ENCODE measurements around the gene PIP5K1B.

The PIP5K1B gene

GRCh38 chr9:68895741-68896478, 190.9 kb downstream of the PIP5K1B start:
- in situ Hi-C loops (cut with HindIII; ENCODE audit: low sequenced_read_pairs): no loop called here
- no peak overlapping the region for H3K4me3 ChIP-seq (ENCODE audit: low read depth, low read length)

GRCh38 chr9:68896486-68896885, 191.4 kb downstream of the PIP5K1B start:
- no peak for DNase-seq (ENCODE audit: low read depth, low spot score)
- in situ Hi-C loops (cut with HindIII; ENCODE audit: low sequenced_read_pairs): no loop called here
- no peak overlapping the region for H3K4me3 ChIP-seq (ENCODE audit: low read depth, low read length)
- TF ChIP-seq CTCF (IDR thresholded peaks at IDR 0.05; ENCODE audit: low read depth, low read length): no peak

More at GRCh38 chr9:68895741-68896478, 190.9 kb downstream of the PIP5K1B start:
- DNase-seq (ENCODE audit: low read depth, low spot score): no peak
- TF ChIP-seq CTCF (IDR thresholded peaks at IDR 0.05; ENCODE audit: low read depth, low read length): no peak

GRCh38 chr9:68897577-68898145, 192.6 kb downstream of the PIP5K1B start:
- no peak overlapping the region for H3K4me3 ChIP-seq (ENCODE audit: low read depth, low read length)
- in situ Hi-C loops (cut with HindIII; ENCODE audit: low sequenced_read_pairs): no loop called here
- no peak for DNase-seq (ENCODE audit: low read depth, low spot score)
- TF ChIP-seq CTCF (IDR thresholded peaks at IDR 0.05; ENCODE audit: low read depth, low read length): no peak

GRCh38 chr9:68898781-68899439, 193.9 kb downstream of the PIP5K1B start:
- H3K4me3 ChIP-seq (ENCODE audit: low read depth, low read length): no peak overlapping the region
- in situ Hi-C loops (cut with HindIII; ENCODE audit: low sequenced_read_pairs): no loop called here
- TF ChIP-seq CTCF (IDR thresholded peaks at IDR 0.05; ENCODE audit: low read depth, low read length): no peak
- no peak for DNase-seq (ENCODE audit: low read depth, low spot score)

GRCh38 chr9:68904454-68904853, 199.4 kb downstream of the PIP5K1B start:
- TF ChIP-seq CTCF (IDR thresholded peaks at IDR 0.05; ENCODE audit: low read depth, low read length): no peak
- no peak overlapping the region for H3K4me3 ChIP-seq (ENCODE audit: low read depth, low read length)
- DNase-seq (ENCODE audit: low read depth, low spot score): no peak
- in situ Hi-C loops (cut with HindIII; ENCODE audit: low sequenced_read_pairs): no loop called here

- TF ChIP-seq CTCF (IDR thresholded peaks at IDR 0.05; ENCODE audit: low read depth, low read length): no peak
- no peak for DNase-seq (ENCODE audit: low read depth, low spot score)
- H3K4me3 ChIP-seq (ENCODE audit: low read depth, low read length): no peak overlapping the region
- in situ Hi-C loops (cut with HindIII; ENCODE audit: low sequenced_read_pairs): no loop called here
These were observed 200.1 kb downstream of the PIP5K1B start for GRCh38 chr9:68905129-68905528.

All from astrocyte of the spinal cord (primary cell).